ENCODE measurements around the gene UBE3B.

Gene UBE3B

DNA sequence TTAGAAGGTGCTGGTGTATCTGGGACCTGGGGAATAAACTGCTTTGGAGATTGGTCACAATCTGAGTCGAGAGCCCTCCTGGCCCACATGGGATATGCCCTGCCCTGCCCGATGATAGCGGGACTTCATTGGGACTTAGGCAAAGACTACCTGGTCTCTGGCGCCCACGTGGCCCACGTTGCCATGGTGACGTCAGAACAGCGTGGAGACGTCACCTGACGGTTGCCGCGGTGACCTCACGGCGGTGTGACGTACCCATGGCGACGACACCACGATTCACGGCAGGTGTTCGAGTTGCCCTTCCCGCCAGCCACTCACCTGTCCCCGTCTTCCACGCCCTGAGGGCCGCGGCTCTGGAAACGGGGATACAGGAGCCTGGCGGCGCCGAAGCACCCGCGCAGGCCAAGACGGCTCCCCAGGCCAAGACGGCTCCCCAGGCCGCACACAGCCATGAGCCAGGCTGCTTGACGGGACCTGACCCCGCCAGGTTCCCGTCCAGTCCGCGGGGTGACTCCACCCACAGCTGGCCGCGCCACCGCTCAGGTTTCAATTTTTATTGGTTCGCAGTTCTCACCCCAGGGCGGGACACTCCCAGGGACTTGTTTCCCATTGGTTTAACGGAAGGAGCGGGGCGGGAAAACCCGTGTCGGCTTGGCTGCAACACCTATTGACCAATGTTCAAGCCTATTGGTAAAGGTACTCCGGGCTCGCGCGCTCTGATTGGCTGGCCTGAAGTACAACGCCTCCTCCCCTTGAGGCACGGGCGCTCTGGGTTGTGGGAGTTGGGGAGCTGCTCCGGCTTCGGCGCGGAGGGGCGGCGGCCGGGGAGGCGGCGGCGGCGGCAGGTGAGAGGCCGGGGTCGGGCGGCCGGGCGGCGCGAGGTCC is 95.8 kb downstream of the UBE3B start, which contains the start of the genes MMAB and MVK:
TSS of gene MMAB (minus strand) at position 476 of the 885 bp plus-strand sequence. CDS start at position 452, 24 bp downstream.
TSS of gene MVK (plus strand) at position 766 of the 885 bp plus-strand sequence. CDS start 1,029 bp downstream, outside the sequence.
- DNase-seq (ENCODE audit: low read depth), result peak; percentile 95

DNA sequence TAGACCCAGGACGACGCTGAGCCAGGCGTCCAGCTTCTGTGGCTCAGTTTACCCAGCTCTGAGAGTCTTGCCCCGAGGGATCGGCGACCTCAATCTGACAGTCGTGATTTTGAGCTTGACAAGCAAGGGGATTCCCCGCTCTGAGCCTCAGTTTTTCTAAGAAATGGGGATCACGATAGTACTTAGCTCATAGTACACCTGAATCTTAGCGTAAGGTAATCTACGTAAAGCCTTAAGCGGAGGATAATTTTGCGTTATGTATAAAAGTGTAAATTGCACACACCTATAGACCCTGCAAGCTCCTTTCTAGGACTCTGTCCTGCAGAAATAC is 96.4 kb downstream of the UBE3B start:
- DNase-seq (ENCODE audit: low read depth), result no peak

DNA sequence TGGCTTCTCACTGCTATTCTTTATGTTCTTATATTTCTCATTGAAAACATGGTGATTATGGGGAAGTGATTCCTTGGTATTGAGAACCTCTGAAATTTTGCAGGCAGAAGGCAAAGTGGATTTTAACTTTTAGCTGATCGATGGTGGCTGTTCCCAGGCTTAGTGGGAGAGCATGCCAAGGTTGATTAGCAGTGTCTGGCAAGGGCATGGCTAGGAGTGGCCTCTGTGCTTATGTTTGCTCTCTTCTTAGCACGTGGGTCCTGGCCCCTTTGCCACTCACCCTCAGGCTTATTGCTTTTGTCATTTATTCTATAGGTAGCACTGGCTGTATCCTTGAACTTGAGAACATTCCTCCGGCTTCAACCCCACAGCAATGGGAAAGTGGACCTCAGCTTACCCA is 98.2 kb downstream of the UBE3B start:
- DNase-seq (ENCODE audit: low read depth), result no peak

DNA sequence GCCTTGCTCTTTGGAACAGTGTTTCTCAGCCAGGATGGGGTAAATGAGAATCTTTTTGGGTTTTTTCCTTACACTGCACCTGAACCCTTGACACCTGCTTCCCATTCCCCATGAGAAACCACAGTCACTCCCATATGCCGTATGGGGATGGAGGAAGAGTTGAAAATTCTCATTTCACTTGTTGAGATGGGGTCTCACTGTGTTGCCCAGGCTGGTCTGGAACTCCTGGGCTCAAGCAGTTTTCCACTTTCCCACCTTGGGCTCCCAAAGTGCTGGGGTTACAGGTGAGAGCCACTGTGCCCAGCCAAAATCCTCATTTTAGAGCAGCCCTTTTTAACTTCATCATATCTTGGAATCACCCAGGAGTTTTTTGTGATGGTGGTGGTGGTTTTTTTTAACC is 99.9 kb downstream of the UBE3B start:
- DNase-seq (ENCODE audit: low read depth), result no peak

DNA sequence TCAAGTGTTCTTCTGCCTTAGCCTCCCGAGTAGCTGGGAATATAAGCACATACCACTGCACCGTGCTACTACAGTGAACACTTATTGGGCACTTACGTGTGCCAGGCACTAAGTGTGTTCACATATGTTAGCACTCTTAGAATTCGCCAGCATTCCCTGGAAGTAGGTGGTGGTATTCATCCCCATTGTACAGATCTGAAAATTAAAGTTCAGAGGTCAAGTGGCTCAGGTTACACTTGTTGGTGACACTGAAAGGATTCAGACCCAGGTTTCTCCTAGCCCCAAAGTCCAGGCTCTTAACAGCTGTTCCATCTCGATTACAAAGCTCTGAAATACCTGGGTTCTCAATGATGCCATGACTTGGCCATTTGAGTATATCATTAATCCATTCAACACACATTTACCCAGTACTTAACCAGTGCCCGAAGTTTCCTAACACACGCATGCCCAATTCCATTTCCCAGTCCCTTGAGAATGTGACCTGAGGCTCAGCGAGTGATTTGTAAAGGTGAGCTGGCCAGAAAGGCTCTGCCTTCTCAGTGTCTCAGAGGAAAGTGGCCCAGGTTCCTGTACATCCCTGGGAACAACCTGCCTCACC is 101.0 kb downstream of the UBE3B start:
- no peak for DNase-seq (ENCODE audit: low read depth)

DNA sequence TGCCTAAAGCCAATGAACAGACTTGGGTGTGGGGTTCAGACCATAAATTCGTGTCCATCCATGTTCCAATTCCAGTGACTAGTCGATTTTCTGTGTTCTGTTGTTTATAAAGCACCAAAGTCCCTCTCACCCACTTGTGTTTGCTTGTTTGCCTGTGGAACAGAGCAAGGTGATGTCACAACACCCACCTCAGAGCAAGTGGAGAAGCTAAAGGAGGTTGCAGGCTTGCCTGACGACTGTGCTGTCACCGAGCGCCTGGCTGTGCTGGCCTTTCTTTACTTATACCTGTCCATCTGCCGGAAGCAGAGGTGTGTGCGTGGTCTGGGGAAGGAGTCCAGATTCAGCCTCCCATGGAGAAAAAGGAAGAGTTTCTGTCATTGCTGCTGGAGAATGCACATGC is 102.2 kb downstream of the UBE3B start:
- no peak for DNase-seq (ENCODE audit: low read depth)

DNA sequence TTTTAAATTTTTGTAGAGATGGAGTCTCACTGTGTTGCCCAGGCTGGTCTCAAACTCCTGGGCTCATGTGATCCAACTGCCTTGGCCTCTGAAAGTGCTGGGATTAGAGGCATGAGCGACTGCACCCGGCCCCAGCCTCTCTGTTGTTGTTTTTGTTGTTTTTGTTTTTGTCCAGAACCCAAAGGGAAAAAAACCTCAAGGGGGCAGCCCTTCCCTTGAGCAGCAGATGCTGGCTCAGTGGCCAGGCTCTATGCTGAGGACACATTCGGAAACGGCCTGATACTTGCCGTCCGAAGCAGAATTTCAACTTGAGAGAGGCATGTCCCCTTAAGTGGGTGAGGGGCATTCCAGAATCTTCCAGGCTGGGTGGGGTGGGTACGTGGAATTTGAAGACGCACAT is 102.8 kb downstream of the UBE3B start:
- no peak for DNase-seq (ENCODE audit: low read depth)

DNA sequence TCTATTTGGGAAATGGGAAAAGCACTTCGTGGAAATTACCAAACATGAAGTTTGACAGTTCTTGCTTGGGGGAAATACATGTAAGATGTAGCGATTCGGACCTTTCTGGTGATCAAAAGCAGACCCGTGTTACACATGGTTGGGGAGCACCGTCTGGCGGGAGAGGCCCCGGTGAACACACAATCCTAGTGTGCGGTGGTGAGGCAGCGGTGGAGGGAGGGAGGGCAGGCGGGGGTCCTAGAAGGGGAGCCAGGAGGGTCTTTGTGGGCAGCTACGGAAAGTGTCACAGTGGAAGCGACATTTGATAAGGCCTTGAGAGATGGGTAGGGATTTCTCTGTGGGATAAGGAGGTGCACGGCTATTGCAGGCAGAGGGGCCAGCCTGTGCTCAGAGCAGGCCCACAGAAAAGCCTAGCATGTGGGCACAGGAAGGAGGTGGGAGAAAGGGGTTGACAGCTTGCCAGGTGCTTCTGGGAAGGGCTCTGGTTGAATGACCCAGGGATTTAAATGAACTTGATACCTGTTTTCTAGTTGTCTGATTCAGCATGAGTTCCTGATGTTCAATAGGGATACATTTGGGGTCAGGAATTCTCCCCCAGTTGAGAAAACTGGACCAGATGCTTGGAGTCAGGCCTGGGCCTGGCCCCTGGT is 103.4 kb downstream of the UBE3B start:
- DNase-seq (ENCODE audit: low read depth), result no peak

DNA sequence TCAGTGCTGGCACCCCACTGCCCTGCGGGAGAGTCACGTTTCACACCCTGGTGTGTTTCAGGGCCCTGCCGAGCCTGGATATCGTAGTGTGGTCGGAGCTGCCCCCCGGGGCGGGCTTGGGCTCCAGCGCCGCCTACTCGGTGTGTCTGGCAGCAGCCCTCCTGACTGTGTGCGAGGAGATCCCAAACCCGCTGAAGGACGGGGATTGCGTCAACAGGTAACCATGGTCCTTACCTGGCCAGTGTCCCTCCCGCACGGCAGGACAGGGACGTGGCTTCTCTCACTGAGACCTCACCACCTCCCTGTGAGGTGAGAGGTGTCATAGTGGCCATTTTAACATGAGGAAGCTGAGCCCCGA is 103.9 kb downstream of the UBE3B start:
- DNase-seq (ENCODE audit: low read depth), result no peak

DNA sequence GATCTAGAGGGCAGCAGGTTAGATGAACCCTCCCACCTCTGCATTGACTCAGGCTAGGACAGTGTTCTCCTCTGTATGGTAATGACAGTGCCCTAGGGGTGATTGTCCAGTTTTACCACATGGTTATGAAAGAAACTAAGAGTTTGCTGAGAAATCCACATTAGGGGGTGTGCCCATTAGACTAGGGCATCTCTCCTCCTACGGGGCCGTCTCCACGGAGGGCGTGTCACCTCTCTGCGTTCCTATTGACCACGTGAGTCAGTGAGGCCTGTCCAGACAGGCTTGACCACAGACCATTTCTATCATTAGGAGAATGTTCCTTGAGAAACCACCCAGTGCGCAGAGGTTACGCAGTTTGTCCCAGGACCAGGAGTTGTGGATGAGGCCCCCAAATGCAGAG is 104.4 kb downstream of the UBE3B start:
- DNase-seq (ENCODE audit: low read depth), result no peak

DNA sequence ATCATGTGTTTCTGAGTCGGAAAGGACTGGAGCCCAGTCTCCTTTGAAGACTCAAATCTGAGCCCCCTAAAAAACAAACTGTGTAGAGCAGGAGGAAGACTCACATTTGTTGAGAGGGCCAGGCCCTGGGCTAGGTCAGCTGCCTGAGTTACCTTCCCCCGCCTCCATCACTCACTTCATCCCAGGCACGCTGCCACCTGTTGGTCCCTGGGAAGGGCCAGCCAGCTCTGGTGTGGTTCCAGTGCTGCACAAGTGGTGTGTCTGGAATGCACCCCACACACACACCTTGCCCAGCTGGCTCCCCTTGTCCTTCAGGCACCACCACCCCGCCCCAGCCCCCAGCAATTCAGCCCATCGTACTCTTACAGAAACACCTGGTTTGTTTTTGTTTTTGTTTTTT is 105.2 kb downstream of the UBE3B start:
- DNase-seq (ENCODE audit: low read depth), result no peak

DNA sequence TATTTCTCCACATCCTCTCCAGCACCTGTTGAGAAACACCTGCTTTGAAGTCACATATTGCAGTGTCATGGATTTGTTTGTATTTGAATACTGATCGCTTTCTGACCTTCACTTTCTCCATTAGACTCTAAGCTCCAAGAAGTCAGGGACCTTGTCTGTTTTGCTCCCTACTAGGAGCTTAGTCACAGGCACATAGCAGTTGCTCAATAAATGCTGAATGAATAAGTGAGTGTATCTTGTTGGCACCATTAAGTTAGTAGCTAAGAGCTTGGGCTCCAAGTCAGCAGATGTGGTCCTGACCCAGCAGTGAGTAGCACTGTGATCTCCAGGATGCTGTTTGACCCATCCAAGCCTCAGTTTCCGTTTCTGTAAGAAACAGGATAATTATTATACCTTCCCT is 106.3 kb downstream of the UBE3B start:
- DNase-seq (ENCODE audit: low read depth), result no peak

All from activated T-cell treated with anti-CD3 and anti-CD28 coated beads for 1 hour (primary cell).